ENCODE measurements around the gene FAM98B. TPM values are rescaled to one million over a fixed set of nuclear protein-coding genes. Genes with fewer than 3 reads are reported as not detected.

The FAM98B gene
- total and polyA plus RNA-seq, 2 donors: 13.4 to 39.4 TPM

DNA sequence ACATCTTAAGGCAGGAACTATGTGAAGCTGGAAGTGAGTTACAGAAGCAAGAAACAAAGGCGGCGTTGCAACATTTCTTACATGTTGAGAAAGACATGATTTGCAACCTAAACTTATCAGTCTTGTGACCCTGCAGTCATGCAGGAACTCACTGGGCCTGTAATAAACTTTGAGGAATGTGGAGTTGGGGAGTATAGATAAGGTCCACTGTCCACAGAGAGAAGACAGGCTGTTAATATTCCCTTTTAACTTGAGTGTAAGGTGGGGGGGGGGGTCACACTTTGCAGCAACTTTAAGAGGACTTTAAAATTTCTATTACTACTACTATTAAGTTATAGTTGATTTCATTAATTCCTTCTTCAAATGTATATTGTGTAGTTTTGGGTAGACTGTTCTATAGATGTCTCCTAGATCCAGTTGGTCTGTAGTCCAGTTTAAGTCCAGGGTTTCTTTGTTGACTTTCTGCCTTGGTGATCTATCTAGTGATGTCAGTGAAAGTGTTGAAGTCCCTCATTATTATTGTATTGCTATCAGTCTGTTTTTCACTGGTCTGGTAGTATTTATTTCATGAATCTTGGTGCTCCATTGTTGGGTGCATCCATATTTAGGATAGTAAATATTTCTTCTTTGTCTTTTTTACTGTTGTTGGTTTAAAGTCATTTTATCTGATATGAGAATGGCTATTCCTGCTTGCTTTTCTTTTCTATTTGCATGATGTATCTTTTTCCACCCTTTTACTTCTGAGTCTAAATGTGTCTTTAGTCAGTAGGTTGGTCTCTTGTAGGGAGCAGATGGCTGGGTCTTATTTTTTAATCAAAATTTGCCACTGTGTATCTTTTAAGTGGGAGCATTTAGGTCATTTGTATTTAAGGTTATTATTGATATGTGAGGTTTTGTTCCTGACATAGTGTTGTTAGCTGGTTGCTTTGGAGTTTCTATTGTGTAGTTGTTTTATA is 15.6 kb upstream of the FAM98B start:
- DNase-seq (ENCODE audit: extremely low spot score): no peak
- no peak overlapping the region for H3K4me3 ChIP-seq (ENCODE audit: low read depth, low read length)
- 40% methylated on average over 2 of the region's 2 CpGs for WGBS
- no peak overlapping the region for H3K27ac ChIP-seq (ENCODE audit: low read depth)
- no peaks in the 10 kb centered on the region for H3K36me3 ChIP-seq (ENCODE audit: insufficient read depth)
- H3K4me1 ChIP-seq (ENCODE audit: insufficient read depth): no peaks in the 10 kb centered on the region

DNA sequence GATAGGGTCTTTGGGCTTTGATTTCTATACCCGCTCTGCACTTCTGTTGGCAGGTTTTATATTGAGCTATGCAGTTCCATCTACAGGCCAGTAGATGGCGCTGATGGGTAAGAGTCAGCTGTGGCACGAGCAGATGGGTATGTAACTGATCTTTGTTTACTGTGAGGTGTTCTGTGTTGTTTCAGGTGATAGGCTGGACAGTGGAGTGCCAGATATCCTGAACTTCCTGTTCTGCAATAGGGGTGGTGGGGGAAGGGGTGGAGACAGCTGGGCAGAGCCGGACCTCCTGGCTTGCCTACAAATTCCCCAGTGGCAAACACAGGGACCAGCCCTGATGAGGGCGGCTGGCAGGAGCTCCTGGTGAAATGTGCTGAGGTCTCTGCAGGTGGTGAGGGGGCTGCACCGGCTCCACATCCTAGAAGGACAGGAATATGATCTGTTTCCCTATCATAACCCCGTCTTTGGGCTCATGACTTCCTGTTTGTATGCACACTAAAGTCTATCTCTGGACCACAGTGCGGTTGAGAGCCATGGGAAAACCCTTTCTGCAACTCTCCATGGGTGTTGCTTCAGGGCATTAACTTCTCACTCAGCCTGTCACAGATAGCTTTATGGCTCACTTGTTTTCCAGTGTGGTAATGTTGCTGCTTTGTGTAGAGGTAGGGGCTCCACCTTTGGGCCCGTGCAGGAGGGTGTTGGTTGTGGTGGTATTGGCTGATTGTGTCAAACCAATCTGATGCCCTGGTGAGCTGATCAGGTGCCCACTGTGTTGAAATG is 13.4 kb upstream of the FAM98B start:
- H3K4me3 ChIP-seq (ENCODE audit: low read depth, low read length): no peak overlapping the region
- H3K4me1 ChIP-seq (ENCODE audit: insufficient read depth): no peaks in the 10 kb centered on the region
- H3K27ac ChIP-seq (ENCODE audit: low read depth): no peak overlapping the region
- no peak for DNase-seq (ENCODE audit: extremely low spot score)
- H3K36me3 ChIP-seq (ENCODE audit: insufficient read depth): no peaks in the 10 kb centered on the region
- WGBS: 18% methylated on average over 9 of the region's 9 CpGs

DNA sequence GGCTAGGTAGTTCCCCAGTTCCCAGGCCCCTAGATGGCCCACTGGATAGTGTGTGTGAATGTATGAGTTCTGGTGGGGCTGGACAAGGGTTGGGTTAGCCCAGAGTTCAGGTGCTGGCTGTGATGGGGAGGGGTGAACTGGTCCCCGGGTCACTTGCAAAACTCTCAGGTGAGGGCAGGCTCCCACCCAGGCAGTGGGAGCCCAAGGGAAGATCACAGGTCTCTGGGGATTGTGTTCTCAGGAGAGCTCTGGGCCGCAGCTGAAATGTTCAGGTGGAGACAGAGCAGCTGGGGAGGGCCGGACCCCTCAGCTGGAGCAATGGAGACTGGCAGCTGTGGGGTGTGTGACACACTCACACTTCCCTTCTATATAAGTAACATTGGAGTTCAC is 12.8 kb upstream of the FAM98B start:
- H3K36me3 ChIP-seq (ENCODE audit: insufficient read depth): no peaks in the 10 kb centered on the region
- no peak for DNase-seq (ENCODE audit: extremely low spot score)
- H3K4me1 ChIP-seq (ENCODE audit: insufficient read depth): no peaks in the 10 kb centered on the region
- H3K4me3 ChIP-seq (ENCODE audit: low read depth, low read length): no peak overlapping the region
- no peak overlapping the region for H3K27ac ChIP-seq (ENCODE audit: low read depth)
- 93% methylated on average over 3 of the region's 3 CpGs for WGBS

DNA sequence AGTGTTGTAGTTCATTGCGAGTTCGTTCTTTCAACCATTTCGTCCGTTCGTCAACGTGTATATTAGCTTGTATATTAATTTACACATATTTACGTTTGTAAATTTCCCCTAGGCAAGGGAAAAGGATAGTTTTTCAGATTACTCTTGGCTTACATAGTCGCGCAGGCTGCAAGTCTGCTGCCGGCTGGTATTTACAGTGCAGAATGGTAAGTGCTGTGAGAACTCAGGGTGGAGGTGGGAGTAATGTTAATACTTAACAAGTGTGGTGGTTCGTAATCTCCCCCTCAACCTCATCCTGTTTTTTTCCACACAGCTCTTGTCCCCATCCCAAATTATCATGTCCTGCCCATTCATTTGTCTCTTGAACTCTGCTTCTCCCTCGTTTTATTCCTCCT is 766 bp downstream of the FAM98B start:
- Histone ChIP-seq H3K4me1 (ENCODE audit: insufficient read depth) (no peaks in the 10 kb centered on the region), H3K27ac (ENCODE audit: low read depth) (peak overlapping the region; percentile 93), H3K36me3 (ENCODE audit: insufficient read depth) (no peaks in the 10 kb centered on the region), H3K4me3 (ENCODE audit: low read depth, low read length) (peak overlapping the region; percentile 87)
- no peak for DNase-seq (ENCODE audit: extremely low spot score)
- under 1% methylated on average over 12 of the region's 12 CpGs for WGBS

DNA sequence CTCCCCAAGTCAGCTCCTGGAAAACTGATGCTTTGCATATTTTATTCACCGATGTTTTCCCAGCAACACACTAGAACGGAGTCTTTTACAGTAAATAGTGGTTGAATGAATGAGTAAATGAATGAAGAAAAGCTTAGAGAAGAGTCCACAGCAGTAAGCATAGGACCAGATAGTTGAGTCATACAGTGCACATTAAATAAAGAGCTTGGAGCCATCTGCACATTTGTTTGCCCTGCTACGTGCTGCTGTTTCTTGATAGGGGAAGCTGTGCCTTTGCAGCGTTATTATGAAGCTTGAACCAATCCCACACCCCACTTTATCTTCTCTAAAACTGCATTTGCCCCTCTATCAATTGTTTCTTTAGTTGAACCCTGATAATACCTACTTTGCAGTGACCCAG is 1.2 kb downstream of the FAM98B start:
- 5% methylated on average over 4 of the region's 4 CpGs for WGBS
- no peak overlapping the region for H3K27ac ChIP-seq (ENCODE audit: low read depth)

DNA sequence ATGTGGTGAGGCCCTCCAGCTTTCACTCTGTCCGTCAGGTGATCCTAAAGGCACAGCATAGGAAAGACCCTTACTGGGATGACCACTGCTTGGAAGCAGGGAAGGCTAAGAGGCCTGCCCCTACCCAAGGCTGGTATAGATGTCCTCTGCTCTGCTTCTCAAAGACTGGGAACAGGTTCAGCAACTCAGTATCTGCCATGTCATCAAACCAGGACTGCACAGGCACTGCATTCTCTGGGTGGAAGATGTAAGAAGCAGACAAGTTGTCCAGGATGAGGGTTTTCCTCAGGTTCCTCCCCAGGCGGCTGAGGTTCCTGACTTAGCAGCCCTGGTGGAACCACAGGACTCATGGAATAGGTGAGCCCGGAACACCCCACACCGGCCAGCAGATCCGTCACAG is 4.7 kb downstream of the FAM98B start:
- no peak overlapping the region for H3K4me3 ChIP-seq (ENCODE audit: low read depth, low read length)
- no peaks in the 10 kb centered on the region for H3K36me3 ChIP-seq (ENCODE audit: insufficient read depth)
- WGBS: 98% methylated on average over 5 of the region's 5 CpGs
- H3K4me1 ChIP-seq (ENCODE audit: insufficient read depth): no peaks in the 10 kb centered on the region
- DNase-seq (ENCODE audit: extremely low spot score): no peak
- H3K27ac ChIP-seq (ENCODE audit: low read depth): no peak overlapping the region

More for the DNA sequence above, 1.2 kb downstream of the FAM98B start:
- Histone ChIP-seq H3K4me1 (ENCODE audit: insufficient read depth) (no peaks in the 10 kb centered on the region), H3K36me3 (ENCODE audit: insufficient read depth) (no peaks in the 10 kb centered on the region), H3K4me3 (ENCODE audit: low read depth, low read length) (peak overlapping the region; percentile 87)
- no peak for DNase-seq (ENCODE audit: extremely low spot score)

DNA sequence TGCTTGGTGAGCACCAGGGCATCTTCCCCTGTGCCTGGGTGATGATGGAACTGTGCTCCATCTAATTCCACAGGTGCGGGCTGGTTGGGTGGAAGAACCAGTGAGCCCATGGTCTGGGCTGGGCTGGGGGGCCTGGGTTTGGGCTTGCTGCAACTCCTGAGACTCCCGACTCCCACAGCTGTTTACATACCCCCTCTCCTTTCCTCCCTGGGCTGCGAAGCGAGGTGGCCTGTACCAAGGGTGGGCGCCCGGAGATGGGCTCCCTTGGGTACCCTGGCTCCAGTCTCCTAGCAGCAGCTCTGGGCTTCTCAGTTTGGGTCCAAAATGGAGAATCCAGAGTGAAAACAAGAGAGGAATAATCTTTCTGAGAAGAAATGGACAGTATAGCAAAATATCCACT is 5.6 kb downstream of the FAM98B start:
- DNase-seq (ENCODE audit: extremely low spot score): no peak
- Histone ChIP-seq H3K4me3 (ENCODE audit: low read depth, low read length) (no peak overlapping the region), H3K27ac (ENCODE audit: low read depth) (no peak overlapping the region), H3K36me3 (ENCODE audit: insufficient read depth) (peaks cover 2% of the 10 kb centered on the region), H3K4me1 (ENCODE audit: insufficient read depth) (no peaks in the 10 kb centered on the region)
- 89% methylated on average over 6 of the region's 6 CpGs for WGBS

DNA sequence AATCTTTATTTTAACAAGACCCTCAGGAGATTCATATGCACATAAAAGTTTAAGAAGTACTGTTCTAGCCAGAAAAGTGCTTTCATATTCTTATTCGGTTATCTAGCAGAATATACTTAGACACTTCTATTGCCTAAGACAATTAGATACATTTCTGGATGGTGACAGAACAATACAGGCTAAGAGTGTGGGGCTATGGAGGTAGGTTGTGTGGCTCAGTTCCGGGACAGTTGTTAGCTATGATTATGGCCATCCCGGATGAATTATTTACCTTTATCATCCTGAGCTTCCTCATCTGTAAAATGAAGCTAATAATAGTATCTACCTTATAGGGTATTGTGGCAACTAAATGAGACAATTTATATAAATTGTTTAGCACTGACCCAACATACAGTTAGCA is 6.6 kb downstream of the FAM98B start:
- H3K36me3 ChIP-seq (ENCODE audit: insufficient read depth): peaks cover 2% of the 10 kb centered on the region
- no peak for DNase-seq (ENCODE audit: extremely low spot score)
- H3K4me1 ChIP-seq (ENCODE audit: insufficient read depth): no peaks in the 10 kb centered on the region
- no peak overlapping the region for H3K27ac ChIP-seq (ENCODE audit: low read depth)
- H3K4me3 ChIP-seq (ENCODE audit: low read depth, low read length): no peak overlapping the region
- 83% methylated on average over 3 of the region's 3 CpGs for whole genome bisulfite sequencing

DNA sequence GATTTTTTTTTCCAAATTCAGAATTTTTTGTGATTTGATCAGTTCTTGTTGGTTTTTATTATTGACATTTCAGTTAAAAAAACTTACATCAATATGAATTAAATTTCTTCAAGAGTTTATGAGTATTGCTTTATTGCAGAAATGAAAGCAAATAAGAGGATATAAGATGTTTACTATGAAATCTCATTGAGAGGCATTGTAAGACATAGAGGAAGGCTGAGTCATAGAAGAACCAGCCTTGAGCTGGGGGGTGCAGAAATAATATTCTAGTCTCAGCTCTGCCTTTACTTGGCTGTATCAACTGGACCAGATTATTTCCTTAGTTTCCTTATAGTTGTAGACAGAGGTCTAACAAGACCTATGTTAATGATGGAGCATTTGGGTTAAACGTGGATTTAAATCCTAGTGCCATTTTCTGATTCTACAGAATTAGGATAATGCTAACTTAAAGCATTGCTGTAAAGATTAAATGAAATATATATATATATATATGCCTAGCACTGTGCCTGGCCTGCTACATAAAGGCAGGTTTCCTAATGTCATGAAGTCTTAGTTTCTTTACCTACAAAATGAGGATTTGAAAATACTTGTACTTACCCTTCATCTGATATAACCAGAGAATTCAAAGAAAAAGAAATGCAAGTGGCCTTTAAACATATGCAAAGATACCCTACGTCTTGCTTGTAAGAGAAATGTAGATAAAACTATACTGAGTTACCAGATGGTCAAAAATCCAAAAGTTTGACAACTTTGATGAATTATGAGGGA is 7.3 kb downstream of the FAM98B start:
- H3K36me3 ChIP-seq (ENCODE audit: insufficient read depth): peaks cover 4% of the 10 kb centered on the region
- H3K4me3 ChIP-seq (ENCODE audit: low read depth, low read length): no peak overlapping the region
- DNase-seq (ENCODE audit: extremely low spot score): no peak
- WGBS: 91% methylated on average over 2 of the region's 2 CpGs
- no peaks in the 10 kb centered on the region for H3K4me1 ChIP-seq (ENCODE audit: insufficient read depth)
- no peak overlapping the region for H3K27ac ChIP-seq (ENCODE audit: low read depth)

DNA sequence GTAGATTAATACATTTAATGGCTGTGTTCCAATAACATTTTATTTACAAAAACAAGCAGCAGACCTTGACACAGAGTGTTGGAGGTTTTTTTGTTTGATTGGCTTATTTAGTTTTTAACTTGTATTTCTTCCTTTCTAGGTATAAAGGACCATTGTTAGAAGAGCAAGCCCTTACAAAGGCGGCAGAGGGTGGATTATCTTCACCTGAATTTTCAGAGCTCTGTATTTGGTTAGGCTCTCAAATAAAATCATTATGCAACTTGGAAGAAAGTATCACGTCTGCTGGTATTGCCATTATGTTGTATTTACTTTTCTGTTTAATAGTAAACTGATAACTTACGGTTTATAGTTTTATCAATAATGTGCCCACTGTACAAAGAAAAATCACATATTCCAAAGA is 10.0 kb downstream of the FAM98B start:
- Histone ChIP-seq H3K27ac (ENCODE audit: low read depth) (no peak overlapping the region), H3K36me3 (ENCODE audit: insufficient read depth) (peaks cover 4% of the 10 kb centered on the region), H3K4me1 (ENCODE audit: insufficient read depth) (no peaks in the 10 kb centered on the region), H3K4me3 (ENCODE audit: low read depth, low read length) (no peak overlapping the region)
- DNase-seq (ENCODE audit: extremely low spot score): no peak
- 94% methylated on average over 3 of the region's 3 CpGs for WGBS

DNA sequence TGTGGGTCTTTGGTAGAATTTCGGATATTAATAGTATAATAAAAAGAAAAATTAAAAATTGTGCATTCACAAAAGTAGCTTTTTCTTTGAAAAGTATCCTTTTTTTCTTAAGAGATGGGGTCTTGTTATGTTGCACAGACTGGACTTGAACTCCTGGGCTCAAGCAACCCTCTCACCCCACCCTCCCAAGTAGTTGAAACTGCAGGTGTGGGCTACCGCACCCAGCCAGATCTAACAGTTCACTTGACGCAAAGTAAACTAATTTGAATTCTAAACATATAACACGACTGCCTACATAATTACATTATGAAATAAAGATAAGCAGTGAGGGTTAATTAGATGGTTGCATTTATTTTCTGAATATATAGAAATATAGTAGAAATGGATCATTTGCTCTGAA is 10.7 kb downstream of the FAM98B start:
- WGBS: 66% methylated on average over 4 of the region's 4 CpGs
- H3K36me3 ChIP-seq (ENCODE audit: insufficient read depth): peaks cover 4% of the 10 kb centered on the region

DNA sequence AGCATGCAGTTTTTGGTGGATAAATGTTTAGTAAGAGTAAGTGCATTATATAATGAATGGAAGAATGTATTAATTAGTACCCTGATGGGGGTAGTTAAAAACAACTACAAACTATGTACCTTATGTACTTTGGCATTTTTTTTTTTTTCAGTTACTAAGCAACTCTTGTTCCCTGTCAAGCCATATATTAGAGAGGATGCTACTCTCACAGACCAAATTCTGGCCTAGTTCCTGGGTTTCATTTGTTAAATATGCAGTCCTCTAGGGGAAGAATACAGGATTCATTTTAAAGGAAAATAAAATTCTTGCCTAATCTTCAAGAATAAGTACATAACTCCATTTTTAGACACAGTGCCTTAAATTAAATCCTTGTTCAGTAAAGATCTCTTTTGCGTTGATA is 16.9 kb downstream of the FAM98B start:
- Histone ChIP-seq H3K4me1 (ENCODE audit: insufficient read depth) (no peaks in the 10 kb centered on the region), H3K4me3 (ENCODE audit: low read depth, low read length) (no peak overlapping the region), H3K36me3 (ENCODE audit: insufficient read depth) (peaks cover 3% of the 10 kb centered on the region), H3K27ac (ENCODE audit: low read depth) (no peak overlapping the region)
- DNase-seq (ENCODE audit: extremely low spot score): no peak
- WGBS: 81% methylated on average over 1 of the region's 1 CpG

More for the DNA sequence above, 10.7 kb downstream of the FAM98B start:
- H3K27ac ChIP-seq (ENCODE audit: low read depth): no peak overlapping the region
- no peak overlapping the region for H3K4me3 ChIP-seq (ENCODE audit: low read depth, low read length)
- no peak for DNase-seq (ENCODE audit: extremely low spot score)
- H3K4me1 ChIP-seq (ENCODE audit: insufficient read depth): no peaks in the 10 kb centered on the region

DNA sequence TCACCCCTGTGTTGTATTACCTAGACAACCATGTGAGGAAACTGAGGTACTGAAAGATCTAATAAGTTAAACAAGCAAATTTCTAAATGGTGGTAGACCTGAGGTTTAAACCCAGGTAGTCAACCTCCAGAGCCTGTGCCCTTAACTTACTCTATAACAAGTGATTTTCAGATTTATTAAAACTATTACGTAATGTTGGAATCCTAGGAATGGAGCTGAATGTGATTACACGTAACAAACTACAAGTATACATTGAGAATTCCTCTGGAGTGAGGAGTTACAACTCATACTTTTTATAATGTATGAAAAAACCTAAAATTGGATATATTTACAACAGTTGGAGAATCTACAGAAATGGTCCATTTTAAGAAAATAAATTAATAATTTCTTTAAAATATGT is 18.0 kb downstream of the FAM98B start:
- Histone ChIP-seq H3K4me1 (ENCODE audit: insufficient read depth) (no peaks in the 10 kb centered on the region), H3K4me3 (ENCODE audit: low read depth, low read length) (no peak overlapping the region), H3K27ac (ENCODE audit: low read depth) (no peak overlapping the region), H3K36me3 (ENCODE audit: insufficient read depth) (peaks cover 2% of the 10 kb centered on the region)
- no peak for DNase-seq (ENCODE audit: extremely low spot score)
- WGBS: 84% methylated on average over 2 of the region's 2 CpGs

Measured in urinary bladder (tissue), 4 donors.